Measurements from ENCODE around the gene SLCO1C1.
"Not testable (repeated sequence)": the region's sequence is repeated elsewhere in the genome, so short reads cannot be mapped to it uniquely, and the experiment has no call there.

SLCO1C1 gene, protein sequence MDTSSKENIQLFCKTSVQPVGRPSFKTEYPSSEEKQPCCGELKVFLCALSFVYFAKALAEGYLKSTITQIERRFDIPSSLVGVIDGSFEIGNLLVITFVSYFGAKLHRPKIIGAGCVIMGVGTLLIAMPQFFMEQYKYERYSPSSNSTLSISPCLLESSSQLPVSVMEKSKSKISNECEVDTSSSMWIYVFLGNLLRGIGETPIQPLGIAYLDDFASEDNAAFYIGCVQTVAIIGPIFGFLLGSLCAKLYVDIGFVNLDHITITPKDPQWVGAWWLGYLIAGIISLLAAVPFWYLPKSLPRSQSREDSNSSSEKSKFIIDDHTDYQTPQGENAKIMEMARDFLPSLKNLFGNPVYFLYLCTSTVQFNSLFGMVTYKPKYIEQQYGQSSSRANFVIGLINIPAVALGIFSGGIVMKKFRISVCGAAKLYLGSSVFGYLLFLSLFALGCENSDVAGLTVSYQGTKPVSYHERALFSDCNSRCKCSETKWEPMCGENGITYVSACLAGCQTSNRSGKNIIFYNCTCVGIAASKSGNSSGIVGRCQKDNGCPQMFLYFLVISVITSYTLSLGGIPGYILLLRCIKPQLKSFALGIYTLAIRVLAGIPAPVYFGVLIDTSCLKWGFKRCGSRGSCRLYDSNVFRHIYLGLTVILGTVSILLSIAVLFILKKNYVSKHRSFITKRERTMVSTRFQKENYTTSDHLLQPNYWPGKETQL

DNA sequence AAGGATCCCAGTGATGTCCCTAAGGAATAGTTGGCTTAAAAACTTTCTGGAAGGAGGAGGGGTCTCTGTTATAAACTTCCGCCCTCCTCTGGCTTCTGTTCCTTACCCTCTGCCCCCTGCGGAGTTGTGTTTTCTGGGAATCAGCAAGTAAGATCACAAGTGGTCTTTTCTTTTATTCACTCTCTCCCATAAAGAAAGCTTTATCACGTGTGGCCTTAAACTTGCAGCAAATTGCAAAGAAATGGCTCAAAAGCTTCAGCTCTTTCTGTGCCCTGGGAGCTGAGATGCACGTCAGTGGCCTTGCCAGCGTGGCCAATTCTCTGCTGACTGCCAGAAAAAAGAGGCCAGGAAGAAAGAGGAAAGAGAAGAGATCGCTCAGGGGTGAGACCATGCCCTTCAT lies at the start of gene SLCO1C1:
Gene SLCO1C1 (plus strand): TSS at position 101 of the 400 bp plus-strand sequence. CDS start 4,245 bp downstream, outside the sequence.
- DNase-seq, result no peak

DNA sequence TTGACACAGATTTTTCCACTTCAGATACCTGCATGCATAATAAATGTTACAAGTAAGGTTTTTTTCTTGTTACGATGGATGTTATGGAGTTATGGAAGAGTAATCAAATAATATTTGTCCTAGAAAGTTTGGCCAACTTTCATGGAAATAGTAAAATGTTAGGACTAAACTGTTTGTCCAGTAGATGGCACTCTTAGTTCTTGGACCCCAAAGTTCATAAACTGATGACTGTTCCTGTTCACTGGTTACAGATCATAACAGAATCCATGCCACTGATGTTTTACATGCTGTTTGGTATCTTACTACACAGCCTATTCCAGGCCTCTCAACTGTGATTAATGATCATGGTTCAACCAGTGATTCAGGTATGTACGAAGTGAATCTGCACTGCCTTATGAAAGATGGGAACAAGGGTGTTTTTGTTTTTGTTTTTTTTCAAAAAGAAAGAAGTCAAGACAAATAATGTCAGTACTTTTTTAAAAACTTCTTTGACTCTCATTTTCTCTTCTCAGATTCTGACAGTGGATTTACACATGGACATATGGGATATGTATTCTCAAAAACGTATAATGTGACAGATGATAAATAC lies 48.8 kb upstream of the SLCO1C1 start:
- peak; percentile 11 for DNase-seq

GRCh38 chr12:20653871-20654270 lies 41.3 kb upstream of the SLCO1C1 start:
- no peak for DNase-seq

GRCh38 chr12:20656600-20656999 lies 38.5 kb upstream of the SLCO1C1 start:
- no peak for DNase-seq

- DNase-seq, result no peak
These were observed 37.6 kb upstream of the SLCO1C1 start for GRCh38 chr12:20657496-20657895.

GRCh38 chr12:20681334-20681733 lies 13.8 kb upstream of the SLCO1C1 start:
- no peak for DNase-seq

DNA sequence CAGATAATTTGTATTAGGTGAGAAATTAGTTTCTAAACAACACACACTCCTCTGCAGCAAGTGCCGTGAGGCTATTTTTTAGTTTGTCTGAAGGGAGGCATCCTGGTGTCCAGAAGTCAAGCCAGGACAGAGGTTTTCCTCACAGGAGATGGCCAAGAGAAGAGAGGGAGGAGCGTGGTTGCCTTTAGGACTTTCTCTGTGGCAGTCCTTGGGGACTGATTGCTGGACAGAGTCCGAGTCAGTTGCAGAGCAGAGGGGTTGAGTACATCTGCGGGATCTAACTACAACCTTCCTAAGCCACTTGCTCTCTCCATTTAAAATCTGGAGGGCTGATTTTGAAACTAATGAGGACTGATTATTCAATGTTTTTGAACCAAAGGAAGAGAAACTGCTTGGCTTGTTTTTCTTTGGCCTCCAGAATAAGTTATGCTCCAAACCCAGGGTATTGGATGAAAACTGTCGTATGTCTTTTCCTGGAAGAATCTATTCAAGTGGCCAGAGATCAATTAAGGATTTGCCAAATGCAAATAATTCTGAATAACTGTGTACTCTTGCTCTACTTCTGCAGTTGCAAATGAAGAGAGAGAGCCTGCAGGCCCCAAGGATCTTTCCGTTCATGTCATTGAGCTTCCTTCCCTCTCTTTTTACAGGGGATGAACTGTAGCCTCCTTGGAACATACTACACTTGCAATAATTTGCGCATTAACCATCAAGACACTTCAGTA lies 1.2 kb downstream of the SLCO1C1 start:
- DNase-seq, result no peak

GRCh38 chr12:20701106-20701505 lies 6.0 kb downstream of the SLCO1C1 start:
- no peak for DNase-seq

DNA sequence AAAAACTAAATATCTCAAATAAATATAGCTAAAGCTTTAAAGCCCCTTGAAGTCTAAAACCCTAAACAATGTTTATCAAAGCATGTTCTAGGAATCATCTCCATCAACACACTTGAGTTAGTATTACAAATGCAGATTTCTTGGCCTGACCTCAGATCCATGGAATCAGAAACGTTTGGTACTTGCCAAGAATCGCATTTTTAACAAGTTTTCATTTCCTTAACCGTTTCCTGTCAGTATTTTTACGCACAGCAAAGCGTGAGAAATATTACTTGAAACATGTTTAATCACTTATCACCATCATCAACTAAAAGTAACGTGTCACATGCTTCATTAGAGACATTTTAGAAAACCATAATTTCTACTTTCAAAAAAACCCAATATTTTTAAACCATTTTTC lies 9.7 kb downstream of the SLCO1C1 start:
- no peak for DNase-seq

GRCh38 chr12:20711846-20712245 lies 16.7 kb downstream of the SLCO1C1 start:
- DNase-seq, result no peak

DNA sequence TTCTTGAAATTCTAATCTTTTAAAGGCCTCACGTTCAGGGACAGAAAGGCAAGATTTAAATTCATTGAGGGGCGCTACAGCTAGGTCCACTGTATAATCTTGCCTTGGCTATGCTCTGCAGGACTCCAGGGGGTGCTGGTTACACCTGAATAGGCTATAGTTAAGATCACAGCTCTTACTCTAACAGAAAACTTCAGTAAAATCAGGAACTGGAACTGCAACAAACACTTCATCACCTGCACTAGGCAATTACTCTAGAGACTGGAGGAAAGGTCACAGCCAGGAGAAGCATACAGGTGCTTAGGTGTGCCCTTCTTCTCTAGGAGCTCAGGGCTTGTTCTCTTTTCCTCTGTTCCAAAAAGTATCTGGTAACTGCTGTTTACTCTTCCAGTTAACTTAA lies 20.9 kb downstream of the SLCO1C1 start:
- DNase-seq, result no peak

GRCh38 chr12:20716985-20717384 lies 21.9 kb downstream of the SLCO1C1 start:
- no peak for DNase-seq

GRCh38 chr12:20718294-20718693 lies 23.2 kb downstream of the SLCO1C1 start:
- no peak for DNase-seq

GRCh38 chr12:20722142-20722541 lies 27.0 kb downstream of the SLCO1C1 start:
- DNase-seq, result no peak

GRCh38 chr12:20731274-20731673 lies 36.1 kb downstream of the SLCO1C1 start:
- DNase-seq, result no peak

- no peak for DNase-seq
These were observed 45.8 kb downstream of the SLCO1C1 start for GRCh38 chr12:20740972-20741371.

DNA sequence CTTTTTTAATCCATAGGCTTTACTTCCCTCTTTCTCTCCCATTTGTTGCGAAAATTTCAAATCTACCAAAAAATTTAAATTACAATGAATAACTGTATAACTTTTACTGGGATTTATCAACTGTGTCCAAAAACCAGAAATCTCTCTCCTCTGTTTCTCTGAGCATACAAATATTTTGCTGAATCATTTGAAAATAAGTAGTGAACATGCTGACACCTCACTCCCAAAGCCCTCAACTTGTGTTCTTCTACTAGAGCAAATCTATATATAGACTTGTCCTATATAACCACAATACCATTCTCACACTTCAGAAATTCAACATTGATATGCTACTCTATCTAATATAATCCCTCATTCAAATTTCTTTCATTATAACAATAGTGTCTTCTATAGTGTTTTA lies 53.1 kb downstream of the SLCO1C1 start:
- no peak for DNase-seq

DNA sequence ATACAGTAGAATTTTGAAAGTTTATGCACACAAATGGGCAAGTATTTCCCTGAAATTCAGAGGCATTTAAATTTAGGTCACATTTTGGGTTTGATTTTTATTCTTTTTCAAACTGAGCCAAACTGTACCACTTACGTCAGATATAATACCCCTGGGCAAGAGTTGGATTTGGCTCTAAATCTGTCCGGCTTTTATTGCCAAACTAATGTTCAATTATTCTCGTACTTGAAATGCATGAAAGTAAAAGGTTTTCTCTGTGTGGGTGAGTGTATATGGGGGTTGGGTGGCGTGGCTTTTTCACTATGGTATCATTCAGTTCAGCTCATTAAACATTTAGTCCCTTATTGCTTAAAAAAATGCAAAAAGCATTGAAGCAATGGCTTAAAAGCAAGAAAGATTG lies 55.9 kb downstream of the SLCO1C1 start:
- no peak for DNase-seq

DNA sequence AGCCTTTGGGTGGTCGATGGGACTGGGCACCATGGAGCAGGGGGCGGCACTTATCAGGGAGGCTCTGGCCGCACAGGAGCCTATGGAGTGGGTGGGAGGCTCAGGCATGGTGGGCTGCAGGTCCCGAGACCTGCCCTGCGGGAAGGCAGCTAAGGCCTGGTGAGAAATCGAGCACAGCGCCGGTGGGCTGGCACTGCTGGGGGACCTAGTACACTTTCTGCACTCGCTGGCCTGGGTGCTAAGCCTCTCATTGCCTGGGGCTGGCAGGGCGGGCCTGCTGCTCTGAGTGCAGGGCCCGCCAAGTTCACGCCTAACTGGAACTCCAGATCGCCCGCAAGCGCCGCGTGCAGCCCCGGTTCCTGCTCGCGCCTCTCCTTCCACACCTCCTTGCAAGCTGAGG lies 82.3 kb downstream of the SLCO1C1 start:
- no peak for DNase-seq

GRCh38 chr12:20778969-20779368 lies 83.8 kb downstream of the SLCO1C1 start:
- no peak for DNase-seq

- not testable (repeated sequence) for DNase-seq
These were observed 84.8 kb downstream of the SLCO1C1 start for GRCh38 chr12:20779971-20780370.

DNA sequence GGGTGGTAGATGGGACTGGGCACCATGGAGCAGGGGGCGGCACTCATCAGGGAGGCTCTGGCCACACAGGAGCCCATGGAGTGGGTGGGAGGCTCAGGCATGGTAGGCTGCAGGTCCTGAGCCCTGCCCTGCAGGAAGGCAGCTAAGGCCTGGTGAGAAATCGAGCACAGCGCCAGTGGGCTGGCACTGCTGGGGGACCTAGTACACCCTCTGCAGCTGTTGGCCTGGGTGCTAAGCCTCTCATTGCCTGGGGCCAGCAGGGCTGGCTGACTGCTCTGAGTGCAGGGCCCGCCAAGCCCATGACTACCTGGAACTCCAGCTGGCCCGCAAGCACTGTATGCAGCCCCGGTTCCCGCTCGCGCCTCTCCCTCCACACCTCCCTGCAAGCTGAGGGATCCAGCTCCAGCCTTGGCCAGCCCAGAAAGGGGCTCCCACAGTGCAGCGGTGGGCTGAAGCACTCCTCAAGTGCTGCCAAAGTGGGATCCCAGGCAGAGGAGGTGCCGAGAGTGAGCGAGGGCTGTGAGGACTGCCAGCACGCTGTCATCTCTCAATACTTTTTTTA lies 88.7 kb downstream of the SLCO1C1 start:
- DNase-seq, result not testable (repeated sequence)

DNA sequence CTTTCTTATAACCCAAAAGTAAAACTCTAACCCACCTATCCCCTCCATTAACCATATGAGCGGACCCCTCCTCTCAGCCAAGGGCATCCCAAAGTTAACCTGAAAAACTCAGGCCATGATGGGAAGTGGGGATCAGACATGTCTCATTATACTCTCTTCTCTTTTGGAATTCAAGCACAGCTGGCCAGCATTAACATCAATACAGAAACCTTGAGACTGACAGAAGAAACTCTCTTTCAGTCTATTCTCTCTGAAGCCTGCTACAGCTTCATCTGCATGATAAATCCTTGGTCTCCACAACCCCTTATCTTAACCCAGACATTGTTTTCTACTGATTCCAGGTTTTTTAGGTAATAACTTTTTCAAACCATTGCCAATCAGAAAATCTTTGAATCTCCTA lies 97.8 kb downstream of the SLCO1C1 start:
- DNase-seq, result no peak
